Measurements from ENCODE around the gene WWC1. TPM values are rescaled to one million over a fixed set of nuclear protein-coding genes. Genes with fewer than 3 reads are reported as not detected.

WWC1 gene
- total RNA-seq, 1 donor from 2014 or later = 48.6 TPM

- peaks cover 32% of the 10 kb centered on the region for H3K36me3 Mint-ChIP-seq (ENCODE audit: low read depth, unreplicated experiment)
- H3K79me2 ChIP-seq (ENCODE audit: insufficient read depth, low read length) = no peaks in the 10 kb centered on the region
- FAIRE-seq = no peak
- no peaks in the 10 kb centered on the region for H4K20me1 ChIP-seq (ENCODE audit: insufficient read depth, low read length)
- no peaks in the 10 kb centered on the region for H3K4me1 Mint-ChIP-seq (ENCODE audit: low read depth, unreplicated experiment)
- no peak overlapping the region for H3K27ac ChIP-seq (ENCODE audit: low read depth, low read length)
- no peak overlapping the region for H3K4me3 ChIP-seq (ENCODE audit: insufficient read depth, low read depth, low read length)
- H3K4me1 ChIP-seq (ENCODE audit: insufficient read depth, low read length) = no peaks in the 10 kb centered on the region
- no peak overlapping the region for H3K9ac ChIP-seq (ENCODE audit: low read length)
- H3K4me3 Mint-ChIP-seq (ENCODE audit: unreplicated experiment) = no peak overlapping the region
- no peak overlapping the region for H3K4me2 ChIP-seq (ENCODE audit: low read length)
- no peaks in the 10 kb centered on the region for H3K27me3 Mint-ChIP-seq (ENCODE audit: low read depth, unreplicated experiment)
- DNase-seq (ENCODE audit: low read depth) = no peak
- H3K36me3 ChIP-seq (ENCODE audit: insufficient read depth, low read length) = no peaks in the 10 kb centered on the region
- no peaks in the 10 kb centered on the region for H3K9me3 Mint-ChIP-seq (ENCODE audit: unreplicated experiment)
- no peaks in the 10 kb centered on the region for H3K27me3 ChIP-seq (ENCODE audit: insufficient read depth, low read length)
- no peak overlapping the region for H3K27ac Mint-ChIP-seq (ENCODE audit: unreplicated experiment)
- H2AFZ ChIP-seq (ENCODE audit: low read depth, low read length) = no peak overlapping the region
- TF ChIP-seq EZH2 (IDR thresholded peaks at IDR 0.05; ENCODE audit: insufficient read depth, low read length) = no peak
- TF ChIP-seq, protein P1, sequence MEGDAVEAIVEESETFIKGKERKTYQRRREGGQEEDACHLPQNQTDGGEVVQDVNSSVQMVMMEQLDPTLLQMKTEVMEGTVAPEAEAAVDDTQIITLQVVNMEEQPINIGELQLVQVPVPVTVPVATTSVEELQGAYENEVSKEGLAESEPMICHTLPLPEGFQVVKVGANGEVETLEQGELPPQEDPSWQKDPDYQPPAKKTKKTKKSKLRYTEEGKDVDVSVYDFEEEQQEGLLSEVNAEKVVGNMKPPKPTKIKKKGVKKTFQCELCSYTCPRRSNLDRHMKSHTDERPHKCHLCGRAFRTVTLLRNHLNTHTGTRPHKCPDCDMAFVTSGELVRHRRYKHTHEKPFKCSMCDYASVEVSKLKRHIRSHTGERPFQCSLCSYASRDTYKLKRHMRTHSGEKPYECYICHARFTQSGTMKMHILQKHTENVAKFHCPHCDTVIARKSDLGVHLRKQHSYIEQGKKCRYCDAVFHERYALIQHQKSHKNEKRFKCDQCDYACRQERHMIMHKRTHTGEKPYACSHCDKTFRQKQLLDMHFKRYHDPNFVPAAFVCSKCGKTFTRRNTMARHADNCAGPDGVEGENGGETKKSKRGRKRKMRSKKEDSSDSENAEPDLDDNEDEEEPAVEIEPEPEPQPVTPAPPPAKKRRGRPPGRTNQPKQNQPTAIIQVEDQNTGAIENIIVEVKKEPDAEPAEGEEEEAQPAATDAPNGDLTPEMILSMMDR (IDR thresholded peaks at IDR 0.05; ENCODE audit: insufficient read depth, low read depth, low read length) = no peak
- no peaks in the 10 kb centered on the region for H3K9me3 ChIP-seq (ENCODE audit: insufficient read depth, low read depth, low read length)
Observed at GRCh38 chr5:168260353-168261226, 30.9 kb upstream of the WWC1 start.

DNA sequence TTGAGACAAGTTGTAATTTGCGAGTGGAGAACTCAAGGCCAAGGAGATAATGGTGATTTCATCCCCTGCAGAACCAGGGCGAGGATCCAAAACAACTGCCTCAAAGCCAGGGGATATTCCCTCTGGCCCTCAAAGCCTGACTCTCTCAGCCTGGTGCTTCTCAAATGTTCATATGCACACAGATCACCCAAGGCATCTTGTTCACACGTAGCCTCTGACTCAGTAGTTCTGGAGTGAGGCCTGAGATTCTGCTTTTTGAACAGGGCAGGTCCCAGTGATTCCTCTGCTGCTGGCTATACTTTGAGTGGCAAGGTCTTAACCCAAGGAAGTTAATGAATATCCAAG lies 30.2 kb upstream of the WWC1 start:
- no peaks in the 10 kb centered on the region for H4K20me1 ChIP-seq (ENCODE audit: insufficient read depth, low read length)
- H3K36me3 ChIP-seq (ENCODE audit: insufficient read depth, low read length) = no peaks in the 10 kb centered on the region
- no peak overlapping the region for H2AFZ ChIP-seq (ENCODE audit: low read depth, low read length)
- no peaks in the 10 kb centered on the region for H3K4me1 Mint-ChIP-seq (ENCODE audit: low read depth, unreplicated experiment)
- TF ChIP-seq EZH2 (IDR thresholded peaks at IDR 0.05; ENCODE audit: insufficient read depth, low read length) = no peak
- TF ChIP-seq, protein P1 (IDR thresholded peaks at IDR 0.05; ENCODE audit: insufficient read depth, low read depth, low read length) = no peak
- H3K4me1 ChIP-seq (ENCODE audit: insufficient read depth, low read length) = no peaks in the 10 kb centered on the region
- H3K9ac ChIP-seq (ENCODE audit: low read length) = no peak overlapping the region
- no peak overlapping the region for H3K27ac ChIP-seq (ENCODE audit: low read depth, low read length)
- peaks cover 32% of the 10 kb centered on the region for H3K36me3 Mint-ChIP-seq (ENCODE audit: low read depth, unreplicated experiment)
- no peak overlapping the region for H3K4me3 Mint-ChIP-seq (ENCODE audit: unreplicated experiment)
- FAIRE-seq (no peak), DNase-seq (ENCODE audit: low read depth) (no peak)
- H3K27me3 Mint-ChIP-seq (ENCODE audit: low read depth, unreplicated experiment) = no peaks in the 10 kb centered on the region
- no peak overlapping the region for H3K4me3 ChIP-seq (ENCODE audit: insufficient read depth, low read depth, low read length)
- H3K9me3 ChIP-seq (ENCODE audit: insufficient read depth, low read depth, low read length) = no peaks in the 10 kb centered on the region
- H3K9me3 Mint-ChIP-seq (ENCODE audit: unreplicated experiment) = no peaks in the 10 kb centered on the region
- no peak overlapping the region for H3K4me2 ChIP-seq (ENCODE audit: low read length)
- no peaks in the 10 kb centered on the region for H3K27me3 ChIP-seq (ENCODE audit: insufficient read depth, low read length)
- H3K27ac Mint-ChIP-seq (ENCODE audit: unreplicated experiment) = no peak overlapping the region
- no peaks in the 10 kb centered on the region for H3K79me2 ChIP-seq (ENCODE audit: insufficient read depth, low read length)
